ENCODE data around the gene HERPUD2.

- TF ChIP-seq CTCF (IDR thresholded peaks at IDR 0.05), result no peak
- TF ChIP-seq EZH2 (IDR thresholded peaks at IDR 0.05; ENCODE audit: borderline replicate concordance, insufficient read depth, low read depth, low read length, poor library complexity, severe bottlenecking), result no peak
These were observed 21.3 kb upstream of the HERPUD2 start for GRCh38 chr7:35716038-35716803.
